AG04449 (cell line): ENCODE data around the gene DISC1.

Source experiments
- CTCF ChIA-PET: fragments of 350-600 bp; formaldehyde crosslinking; extraction: SDS; loops from one replicate; lab custom pipeline; 2021; ENCODE audit warnings: antibody characterized with exemption; lab: Yijun Ruan, JAX
- POLR2A ChIA-PET: fragments of 400-600, 350-600 bp; formaldehyde crosslinking; extraction: SDS; loops from one replicate; lab custom pipeline; 2020; ENCODE audit warnings: antibody characterized with exemption, inconsistent platforms; lab: Yijun Ruan, JAX
- DNase-seq: peaks from one replicate; pipeline ENCODE4 v3.0.0-alpha.2; 2010; ENCODE audit warnings: low read depth, low spot score
- H3K4me3 ChIP-seq: 2 replicates; pipeline ENCODE4 v1.5.1; 2011; ENCODE audit warnings: low read depth, mild to moderate bottlenecking, control low read depth, low read length
- CTCF ChIP-seq: IDR thresholded peaks from one replicate; pipeline ENCODE4 v1.5.1; 2011; ENCODE audit warnings: mild to moderate bottlenecking, moderate library complexity, low read length, control low read depth, inconsistent platforms; ENCODE audit not compliant: insufficient read depth; ENCODE audit errors: missing control alignments

DISC1 gene

DNA sequence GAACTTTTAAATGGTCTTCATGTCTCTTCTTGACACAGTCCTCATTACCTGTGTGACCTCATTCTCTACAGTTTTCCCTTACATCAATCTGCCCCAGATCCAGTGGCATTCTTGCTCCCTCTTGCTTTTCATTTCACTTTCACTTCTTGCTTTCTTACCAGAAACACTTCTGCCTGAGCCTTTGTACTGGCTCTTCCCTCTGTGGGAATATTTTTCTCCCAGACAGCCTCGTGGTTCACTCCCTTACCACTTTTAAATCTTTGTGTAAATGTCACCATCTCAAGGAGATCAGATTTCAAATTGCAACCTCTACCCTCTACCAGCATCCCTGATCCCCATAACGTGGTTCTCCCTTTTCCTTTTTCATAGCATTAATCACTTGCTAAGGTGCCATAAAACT, 73.2 kb downstream of the DISC1 start:
- no peak for TF ChIP-seq CTCF
- CTCF ChIA-PET: no interaction called here
- H3K4me3 ChIP-seq: no peak overlapping the region
- POLR2A ChIA-PET: no interaction called here
- DNase-seq: no peak

- ChIA-PET POLR2A (no interaction called here), CTCF (no interaction called here)
- H3K4me3 ChIP-seq: no peak overlapping the region
- no peak for DNase-seq
- TF ChIP-seq CTCF: no peak
These were observed 74.7 kb downstream of the DISC1 start for GRCh38 chr1:231701306-231701705.

GRCh38 chr1:231702331-231702730, 75.7 kb downstream of the DISC1 start:
- POLR2A ChIA-PET: no interaction called here
- no peak for DNase-seq
- CTCF ChIA-PET: interaction anchor here (1.6 kb wide), 1 partner anchor 10 kb away, joined by 7 read pairs; no protein-coding TSS in a partner anchor
- TF ChIP-seq CTCF: no peak
- H3K4me3 ChIP-seq: no peak overlapping the region

- TF ChIP-seq CTCF: no peak
- POLR2A ChIA-PET: no interaction called here
- H3K4me3 ChIP-seq: no peak overlapping the region
- CTCF ChIA-PET: interaction anchor here (1.2 to 1.6 kb wide), 2 partner anchors 10 to 54 kb away, joined by 4 to 7 read pairs; no protein-coding TSS in a partner anchor
- DNase-seq: peak; percentile 67
These were observed 76.2 kb downstream of the DISC1 start for GRCh38 chr1:231702804-231703203.

GRCh38 chr1:231705806-231706760, 79.5 kb downstream of the DISC1 start:
- POLR2A ChIA-PET: no interaction called here
- no peak for DNase-seq
- no peak overlapping the region for H3K4me3 ChIP-seq
- CTCF ChIA-PET: no interaction called here
- TF ChIP-seq CTCF: no peak

DNA sequence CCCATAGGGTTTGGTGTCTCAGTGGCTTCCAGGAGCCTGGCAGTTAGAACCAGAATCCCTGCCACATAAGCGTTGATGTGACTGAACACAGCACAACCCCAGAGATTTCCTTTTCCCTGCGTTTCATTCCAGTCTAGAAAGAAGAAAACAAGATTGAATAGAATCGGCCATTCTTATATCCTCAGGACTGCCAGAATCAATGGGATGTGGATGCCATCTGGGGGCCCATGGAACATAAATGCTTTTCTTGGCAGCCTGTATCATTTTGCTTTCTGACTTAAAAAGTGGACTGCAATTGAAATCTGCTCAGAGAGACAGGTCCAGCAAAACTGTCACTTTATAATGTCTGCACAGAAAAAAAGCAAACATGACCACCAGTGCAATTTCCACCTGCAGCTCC, 80.3 kb downstream of the DISC1 start:
- DNase-seq: no peak
- ChIA-PET CTCF (interaction anchor here (0.8 kb wide), 1 partner anchor 18 kb away, joined by 3 read pairs; no protein-coding TSS in a partner anchor), POLR2A (no interaction called here)
- no peak overlapping the region for H3K4me3 ChIP-seq
- no peak for TF ChIP-seq CTCF
